Measurements from ENCODE around the gene STK38L. TPM values are rescaled to one million over a fixed set of nuclear protein-coding genes. Genes with fewer than 3 reads are reported as not detected.

Gene STK38L
- total and polyA plus RNA-seq, 2 of the 8 experiments (the other 6 are each of a cell fraction or from before 2014, with no cell fraction given): 8.1 to 63.6 TPM

DNA sequence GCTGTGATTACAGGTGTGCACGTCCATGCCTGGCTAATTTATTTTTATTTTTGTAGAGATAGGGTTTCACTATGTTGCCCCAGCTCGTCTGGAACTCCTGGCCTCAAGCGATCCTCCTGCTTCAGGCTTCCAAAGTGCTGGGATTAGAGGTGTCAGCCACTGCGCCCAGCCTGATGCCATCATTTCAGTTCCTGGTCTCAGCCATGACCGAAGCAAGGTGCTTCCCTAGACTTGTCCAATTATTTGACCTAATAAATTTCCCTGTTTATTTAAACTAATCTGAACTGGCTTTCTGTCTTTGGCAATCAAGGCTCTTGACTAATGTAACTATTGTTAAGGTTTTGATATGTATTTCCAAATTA lies 24.4 kb upstream of the STK38L start:
- no peak overlapping the region for H3K14ac ChIP-seq (ENCODE audit: insufficient read length)
- H3K18ac ChIP-seq (ENCODE audit: extremely low read depth, low read length): no peak overlapping the region
- H4K20me1 ChIP-seq (replicated peaks in 1 of 2; ENCODE audit: control insufficient read depth in 1 of 2, insufficient read depth in 2 of 2, low read length in 2 of 2): no peaks in the 10 kb centered on the region
- H3K36me3 ChIP-seq (ENCODE audit: control insufficient read depth in 2 of 4, insufficient read depth in 4 of 4, low read length in 3 of 4): no peaks in the 10 kb centered on the region
- no peak overlapping the region for H3K9ac ChIP-seq (replicated peaks in 1 of 4; ENCODE audit: extremely low read depth in 1 of 4, low read depth in 3 of 4, low read length in 3 of 4)
- H3K56ac ChIP-seq (replicated peaks; ENCODE audit: insufficient read length, low read depth, low read length): no peak overlapping the region
- 87% methylated on average over 5 of the region's 5 CpGs; no CpG with 5 or more reads in 1 of the 2 experiments for WGBS, 2 experiments (ENCODE audit: extremely low coverage in 1 of 2, insufficient coverage in 1 of 2, insufficient read length in 1 of 2, insufficient replicate concordance in 2 of 2, low coverage in 1 of 2, low lambda C conversion rate in 2 of 2, missing lambda C conversion rate in 1 of 2)
- FAIRE-seq: no peak
- no peaks in the 10 kb centered on the region for H3K79me2 ChIP-seq (ENCODE audit: control insufficient read depth in 1 of 2, insufficient read depth in 2 of 2, low read length in 2 of 2)
- ChIA-PET POLR2A (ENCODE audit: partially characterized antibody) (no interaction called here), CTCF (ENCODE audit: partially characterized antibody) (no interaction called here)
- H3K23me2 ChIP-seq (ENCODE audit: low read depth, low read length): no peaks in the 10 kb centered on the region
- TF ChIP-seq TCF12 (IDR thresholded peaks at IDR 0.05; ENCODE audit: low read depth, low read length): no peak
- H3K79me1 ChIP-seq (ENCODE audit: low read depth, low read length): no peaks in the 10 kb centered on the region
- no peak overlapping the region for H2AFZ ChIP-seq (ENCODE audit: low read length)
- no peak for DNase-seq (ENCODE audit: low read depth in 1 of 2, low spot score in 2 of 2)
- no peak overlapping the region for H3K23ac ChIP-seq (ENCODE audit: insufficient read length)
- H3K4me3 ChIP-seq (ENCODE audit: extremely low read depth in 1 of 4, insufficient read depth in 2 of 4, low read depth in 3 of 4, low read length in 4 of 4): no peak overlapping the region
- no peak overlapping the region for H2BK120ac ChIP-seq (replicated peaks; ENCODE audit: low read depth, low read length)
- H4K91ac ChIP-seq (replicated peaks; ENCODE audit: insufficient read length, low read length): no peak overlapping the region
- no peak overlapping the region for H2BK12ac ChIP-seq (ENCODE audit: low read depth, low read length)
- no peaks in the 10 kb centered on the region for H3K9me3 ChIP-seq (ENCODE audit: insufficient read depth in 2 of 2, low read depth in 1 of 2, low read length in 1 of 2)
- H4K5ac ChIP-seq (ENCODE audit: insufficient read length, low read depth, low read length): no peak overlapping the region
- no peaks in the 10 kb centered on the region for H3K27me3 ChIP-seq (replicated peaks in 1 of 4; ENCODE audit: control insufficient read depth in 3 of 4, extremely low read depth in 1 of 4, insufficient read depth in 3 of 4, low read length in 3 of 4)
- H3K4me2 ChIP-seq (ENCODE audit: insufficient read depth in 1 of 2, low read depth in 2 of 2, low read length in 2 of 2): no peak overlapping the region
- no peak overlapping the region for H2BK15ac ChIP-seq (ENCODE audit: low read length)
- H2BK20ac ChIP-seq (ENCODE audit: low read length): no peak overlapping the region
- no peak overlapping the region for H2AK5ac ChIP-seq (ENCODE audit: low read depth, low read length)
- H3K4me1 ChIP-seq (replicated peaks in 1 of 4; ENCODE audit: control insufficient read depth in 3 of 4, insufficient read depth in 4 of 4, low read length in 3 of 4): no peaks in the 10 kb centered on the region
- H3K27ac ChIP-seq (ENCODE audit: low read depth, low read length): no peak overlapping the region
- no peak overlapping the region for H2BK5ac ChIP-seq (ENCODE audit: low read depth, low read length)
- 0 out of 2 replicates have a peak overlapping the region, but pooled peaks have one; percentile 0 for H4K8ac ChIP-seq (ENCODE audit: extremely low read depth, insufficient read depth, low read length)
- H3K4ac ChIP-seq (replicated peaks; ENCODE audit: insufficient read length, low read depth, low read length): no peak overlapping the region

Measured in H1 (cell line).